Esophagus squamous epithelium (tissue), 5 donors: ENCODE data around the gene HKDC1. TPM values are rescaled to one million over a fixed set of nuclear protein-coding genes. Genes with fewer than 3 reads are reported as not detected.

Experiments used
- DNase-seq: peaks from one replicate; lab custom pipeline; 2025; lab: John Stamatoyannopoulos, UW
- H3K27ac ChIP-seq, 4 donors: fragments of 200-600 bp; sonication (generic); one replicate each; pipeline ENCODE4 v1.5.1; 2016 to 2019; ENCODE audit warnings: mild to moderate bottlenecking in 1 of 4
- H3K27me3 ChIP-seq, 4 donors: fragments of 200-600 bp; sonication (generic); 1 replicate in 3 of 4; 2 replicates in 1 of 4; pipeline versions ENCODE4 v1.5.1 to v1.6.0; 2017 to 2021; ENCODE audit warnings: antibody characterized with exemption in 1 of 4
- H3K36me3 ChIP-seq, 3 donors: fragments of 200-600 bp; sonication (generic); one replicate each; pipeline ENCODE4 v1.5.1; 2016 to 2019
- H3K4me1 ChIP-seq, 3 donors: fragments of 200-600 bp; sonication (generic); one replicate each; pipeline ENCODE4 v1.5.1; 2017 to 2019
- H3K4me3 ChIP-seq, 4 donors: fragments of 200-600 bp; sonication (generic); 1 replicate in 3 of 4; 2 replicates in 1 of 4; pipeline ENCODE4 v1.5.1; 2016 to 2019; ENCODE audit warnings: mild to moderate bottlenecking in 2 of 4, moderate library complexity in 1 of 4
- H3K9me3 ChIP-seq, 3 donors: fragments of 200-600 bp; sonication (generic); one replicate each; pipeline ENCODE4 v1.5.1; 2016 to 2019
- CTCF ChIP-seq, 6 experiments: fragments of 450-650 bp in 4 of 6; fragments of 200-600 bp in 2 of 6; sonication (generic) in 2 of 6; IDR thresholded peaks; one replicate each; pipeline ENCODE4 v1.5.1; 2016 to 2019; ENCODE audit warnings: antibody characterized with exemption in 6 of 6, mild to moderate bottlenecking in 4 of 6, moderate library complexity in 4 of 6
- POLR2A ChIP-seq, 4 donors: fragments of 450-650 bp; IDR thresholded peaks; one replicate each; pipeline ENCODE4 v1.6.1; 2017; ENCODE audit warnings: antibody characterized with exemption in 4 of 4, mild to moderate bottlenecking in 4 of 4, moderate library complexity in 3 of 4
- WGBS, 2 donors: methylation state at CpG; one replicate each; pipeline ENCODE4 v1.1.5; 2018; 5-methylcytosine and 5-hydroxymethylcytosine counted together
- intact Hi-C: fragments of 100-400 bp; cut with DNase I; formaldehyde crosslinking; loops from one replicate; pipeline ENCODE4 v1.15.0; 2022
- total RNA-seq, 4 donors: library from RNA; depleted of rRNA; stranded (reverse); fragments of >200 nt; gene quantifications; one replicate each; pipeline ENCODE4 v1.1.0, GENCODE V29; 2016
- donor health status: DM: yes; HTN: yes; CAD: no.

The HKDC1 gene
- total RNA-seq, 4 donors from 2014 or later, result 0.19 to 1.5 (median 0.19) TPM; not detected in 1

GRCh38 chr10:69186524-69186923, 33.6 kb upstream of the HKDC1 start:
- WGBS, 2 donors, result 82 to 92% methylated on average over 1 of the region's 1 CpG
- H3K27ac ChIP-seq, result no peak overlapping the region
- peaks cover 2 to 21% (median 6%) of the 10 kb centered on the region in 3 donors for H3K4me1 ChIP-seq
- H3K36me3 ChIP-seq, result peaks cover 6 to 84% (median 17%) of the 10 kb centered on the region in 3 donors
- DNase-seq, result no peak
- H3K4me3 ChIP-seq, result no peak overlapping the region
- H3K27me3 ChIP-seq, result no peaks in the 10 kb centered on the region
- intact Hi-C loops, result no loop called here
- no peaks in the 10 kb centered on the region for H3K9me3 ChIP-seq
- TF ChIP-seq POLR2A (IDR thresholded peaks at IDR 0.05) (no peak), CTCF (IDR thresholded peaks at IDR 0.05) (no peak)

GRCh38 chr10:69201045-69201444, 19.1 kb upstream of the HKDC1 start:
- Histone ChIP-seq H3K4me1 (no peaks in the 10 kb centered on the region), H3K27ac (no peak overlapping the region), H3K27me3 (no peaks in the 10 kb centered on the region), H3K4me3 (no peak overlapping the region), H3K9me3 (no peaks in the 10 kb centered on the region), H3K36me3 (peaks cover 12 to 99% (median 59%) of the 10 kb centered on the region in 3 donors)
- 78 to 88% methylated on average over 2 of the region's 2 CpGs for WGBS, 2 donors
- TF ChIP-seq CTCF (IDR thresholded peaks at IDR 0.05) (no peak), POLR2A (IDR thresholded peaks at IDR 0.05) (no peak)
- intact Hi-C loops, result no loop called here
- DNase-seq, result no peak

- DNase-seq, result no peak
- Histone ChIP-seq H3K36me3 (peaks cover 12 to 99% (median 56%) of the 10 kb centered on the region in 3 donors), H3K9me3 (no peaks in the 10 kb centered on the region), H3K4me1 (no peaks in the 10 kb centered on the region), H3K27me3 (no peaks in the 10 kb centered on the region), H3K4me3 (no peak overlapping the region), H3K27ac (no peak overlapping the region)
- intact Hi-C loops, result no loop called here
- WGBS, 2 donors, result 61 to 94% methylated on average over 1 of the region's 1 CpG
- no peak for TF ChIP-seq POLR2A (IDR thresholded peaks at IDR 0.05)
- TF ChIP-seq CTCF (IDR thresholded peaks at IDR 0.05), result no peak
These were observed 17.8 kb upstream of the HKDC1 start for GRCh38 chr10:69202332-69202731.

- H3K27ac ChIP-seq, result no peak overlapping the region
- H3K4me3 ChIP-seq, result no peak overlapping the region
- DNase-seq, result no peak
- H3K4me1 ChIP-seq, result peaks cover 0 to 3% (median 0%) of the 10 kb centered on the region in 3 donors
- WGBS, 2 donors, result 81 to 84% methylated on average over 6 of the region's 6 CpGs
- H3K9me3 ChIP-seq, result no peaks in the 10 kb centered on the region
- intact Hi-C loops, result no loop called here
- peaks cover 16 to 60% (median 44%) of the 10 kb centered on the region in 3 donors for H3K36me3 ChIP-seq
- no peaks in the 10 kb centered on the region for H3K27me3 ChIP-seq
- TF ChIP-seq CTCF (IDR thresholded peaks at IDR 0.05) (no peak), POLR2A (IDR thresholded peaks at IDR 0.05) (no peak)
These were observed 11.4 kb upstream of the HKDC1 start for GRCh38 chr10:69208761-69209160.

GRCh38 chr10:69209787-69210484, 10.2 kb upstream of the HKDC1 start:
- intact Hi-C loops, result no loop called here
- no peak for DNase-seq
- 68 to 70% methylated on average over 3 of the region's 3 CpGs for WGBS, 2 donors
- Histone ChIP-seq H3K4me3 (no peak overlapping the region), H3K4me1 (peaks cover 0 to 4% (median 0%) of the 10 kb centered on the region in 3 donors), H3K9me3 (no peaks in the 10 kb centered on the region), H3K27me3 (no peaks in the 10 kb centered on the region), H3K36me3 (peaks cover 16 to 48% (median 32%) of the 10 kb centered on the region in 3 donors), H3K27ac (no peak overlapping the region)
- TF ChIP-seq POLR2A (IDR thresholded peaks at IDR 0.05), result no peak
- TF ChIP-seq CTCF (IDR thresholded peaks at IDR 0.05), result no peak
